Loucy (cell line): ENCODE data around the gene PNMT.

Experiments used
- H2AFZ ChIP-seq: fragments of 200-600 bp; sonication (generic); 2 replicates; pipeline ENCODE4 v1.6.0; 2016; ENCODE audit warnings: antibody characterized with exemption, mild to moderate bottlenecking, low read length, moderate library complexity
- H3F3A ChIP-seq: fragments of 200-600 bp; 2 replicates; pipeline ENCODE4 v1.6.0; 2016; ENCODE audit warnings: antibody characterized with exemption, low read depth, mild to moderate bottlenecking
- H3K27me3 ChIP-seq: fragments of 200-600 bp; sonication (generic); 2 replicates; pipeline ENCODE4 v1.6.1; 2014; ENCODE audit warnings: low read length, mild to moderate bottlenecking; ENCODE audit not compliant: insufficient read depth, poor library complexity, severe bottlenecking
- H3K36me3 ChIP-seq: fragments of 200-600 bp; sonication (generic); 2 replicates; pipeline ENCODE4 v1.6.1; 2016; ENCODE audit warnings: low read length; ENCODE audit not compliant: insufficient read depth
- H3K4me1 ChIP-seq: fragments of 200-600 bp; sonication (generic); 2 replicates; pipeline ENCODE4 v1.5.1; 2014; ENCODE audit warnings: low read length, mild to moderate bottlenecking; ENCODE audit not compliant: insufficient read depth, poor library complexity, severe bottlenecking
- H3K4me2 ChIP-seq: fragments of 200-600 bp; sonication (generic); 2 replicates; pipeline ENCODE4 v1.6.0; 2014; ENCODE audit warnings: antibody characterized with exemption, low read length, low read depth, mild to moderate bottlenecking; ENCODE audit not compliant: poor library complexity, severe bottlenecking
- H3K4me3 ChIP-seq: fragments of 200-600 bp; sonication (generic); 2 replicates; pipeline ENCODE4 v1.5.1; 2014; ENCODE audit warnings: low read length, mild to moderate bottlenecking, mixed read lengths; ENCODE audit not compliant: poor library complexity, severe bottlenecking
- H3K79me2 ChIP-seq: fragments of 200-600 bp; sonication (generic); 2 replicates; pipeline ENCODE4 v1.6.1; 2014; ENCODE audit warnings: low read length; ENCODE audit not compliant: insufficient read depth
- H3K9ac ChIP-seq: fragments of 200-600 bp; sonication (generic); 2 replicates; pipeline ENCODE4 v1.6.0; 2014; ENCODE audit warnings: mild to moderate bottlenecking, low read depth, low read length, moderate library complexity; ENCODE audit not compliant: poor library complexity, severe bottlenecking
- H3K9me2 ChIP-seq: fragments of 200-600 bp; sonication (generic); replicated peaks from 2 replicates; pipeline ENCODE4 v1.6.1; 2016; ENCODE audit warnings: low read depth, low read length, mixed read lengths
- H3K9me3 ChIP-seq: fragments of 200-600 bp; sonication (generic); 2 replicates; pipeline ENCODE4 v1.6.1; 2014; ENCODE audit warnings: mild to moderate bottlenecking, antibody characterized with exemption, low read length, low read depth; ENCODE audit not compliant: insufficient read depth
- H4K20me1 ChIP-seq: fragments of 200-600 bp; sonication (generic); 2 replicates; pipeline ENCODE4 v1.6.0; 2014; ENCODE audit warnings: antibody characterized with exemption, low read length, mild to moderate bottlenecking; ENCODE audit not compliant: insufficient read depth, poor library complexity, severe bottlenecking
- EZH2phosphoT487 ChIP-seq: fragments of 200-600 bp; IDR thresholded peaks from 2 replicates; pipeline ENCODE4 v1.6.1; 2018; ENCODE audit warnings: antibody characterized with exemption, mild to moderate bottlenecking, moderate library complexity, borderline replicate concordance
- TF ChIP-seq, protein P1 (sequence below): fragments of 200-600 bp; sonication (generic); conservative IDR thresholded peaks from 2 replicates; pipeline ENCODE4 v1.5.1; 2014; ENCODE audit warnings: mild to moderate bottlenecking, antibody characterized with exemption, low read length

PNMT gene

DNA sequence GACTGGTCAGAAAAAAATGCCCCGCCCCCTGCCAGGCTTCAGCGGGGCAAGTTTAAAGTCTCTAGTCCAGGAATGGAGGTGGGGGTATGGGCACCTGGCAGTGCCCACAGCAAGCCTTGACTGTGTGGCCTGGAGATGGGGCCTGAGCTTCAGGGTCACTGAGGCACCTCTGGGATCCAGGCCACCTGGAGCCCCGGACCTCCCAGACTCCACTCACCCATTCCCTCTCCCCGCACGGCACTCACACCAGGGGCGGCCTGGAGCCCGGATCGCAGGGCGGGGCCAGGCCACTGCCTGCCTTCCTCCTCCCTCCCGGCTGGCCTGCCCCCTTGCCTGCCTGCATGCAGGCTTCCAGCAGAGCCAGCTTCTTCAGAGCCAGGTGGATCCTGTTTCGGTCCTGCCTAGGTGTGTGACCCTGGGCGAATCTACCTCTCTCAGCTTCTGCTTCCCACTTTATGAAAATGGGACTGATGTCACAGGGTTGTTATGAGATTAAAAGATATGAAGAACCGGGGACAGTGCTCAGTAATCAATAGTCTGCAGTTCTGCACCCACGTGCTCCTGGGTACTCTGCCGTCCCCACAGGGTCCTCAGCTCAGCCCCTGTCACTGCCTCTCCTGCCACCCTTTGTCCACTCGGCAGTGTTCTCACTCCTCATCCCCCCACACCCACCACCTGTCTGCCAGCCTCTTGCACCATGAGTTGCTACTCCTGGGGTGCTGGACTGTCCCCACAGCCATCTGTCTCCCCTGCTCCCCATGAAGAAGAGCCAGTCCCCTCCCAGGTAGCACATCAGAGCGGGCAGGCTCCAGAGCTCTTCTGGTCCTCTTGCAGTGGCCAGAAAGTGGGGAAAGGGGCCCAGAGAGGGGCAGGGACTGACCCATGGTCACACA lies 4.3 kb upstream of the PNMT start:
- Histone ChIP-seq H3K4me1 (no peaks in the 10 kb centered on the region), H4K20me1 (no peaks in the 10 kb centered on the region), H3F3A (no peaks in the 10 kb centered on the region), H2AFZ (no peak overlapping the region), H3K36me3 (peaks cover 35% of the 10 kb centered on the region; the same call in 1 of the 2 replicates), H3K9ac (no peak overlapping the region), H3K4me2 (no peak overlapping the region), H3K9me2 (no peaks in the 10 kb centered on the region), H3K9me3 (no peaks in the 10 kb centered on the region), H3K79me2 (no peaks in the 10 kb centered on the region), H3K27me3 (no peaks in the 10 kb centered on the region), H3K4me3 (no peak overlapping the region)
- TF ChIP-seq EZH2phosphoT487, result no peak
- TF ChIP-seq, protein P1, sequence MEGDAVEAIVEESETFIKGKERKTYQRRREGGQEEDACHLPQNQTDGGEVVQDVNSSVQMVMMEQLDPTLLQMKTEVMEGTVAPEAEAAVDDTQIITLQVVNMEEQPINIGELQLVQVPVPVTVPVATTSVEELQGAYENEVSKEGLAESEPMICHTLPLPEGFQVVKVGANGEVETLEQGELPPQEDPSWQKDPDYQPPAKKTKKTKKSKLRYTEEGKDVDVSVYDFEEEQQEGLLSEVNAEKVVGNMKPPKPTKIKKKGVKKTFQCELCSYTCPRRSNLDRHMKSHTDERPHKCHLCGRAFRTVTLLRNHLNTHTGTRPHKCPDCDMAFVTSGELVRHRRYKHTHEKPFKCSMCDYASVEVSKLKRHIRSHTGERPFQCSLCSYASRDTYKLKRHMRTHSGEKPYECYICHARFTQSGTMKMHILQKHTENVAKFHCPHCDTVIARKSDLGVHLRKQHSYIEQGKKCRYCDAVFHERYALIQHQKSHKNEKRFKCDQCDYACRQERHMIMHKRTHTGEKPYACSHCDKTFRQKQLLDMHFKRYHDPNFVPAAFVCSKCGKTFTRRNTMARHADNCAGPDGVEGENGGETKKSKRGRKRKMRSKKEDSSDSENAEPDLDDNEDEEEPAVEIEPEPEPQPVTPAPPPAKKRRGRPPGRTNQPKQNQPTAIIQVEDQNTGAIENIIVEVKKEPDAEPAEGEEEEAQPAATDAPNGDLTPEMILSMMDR, result no peak

DNA sequence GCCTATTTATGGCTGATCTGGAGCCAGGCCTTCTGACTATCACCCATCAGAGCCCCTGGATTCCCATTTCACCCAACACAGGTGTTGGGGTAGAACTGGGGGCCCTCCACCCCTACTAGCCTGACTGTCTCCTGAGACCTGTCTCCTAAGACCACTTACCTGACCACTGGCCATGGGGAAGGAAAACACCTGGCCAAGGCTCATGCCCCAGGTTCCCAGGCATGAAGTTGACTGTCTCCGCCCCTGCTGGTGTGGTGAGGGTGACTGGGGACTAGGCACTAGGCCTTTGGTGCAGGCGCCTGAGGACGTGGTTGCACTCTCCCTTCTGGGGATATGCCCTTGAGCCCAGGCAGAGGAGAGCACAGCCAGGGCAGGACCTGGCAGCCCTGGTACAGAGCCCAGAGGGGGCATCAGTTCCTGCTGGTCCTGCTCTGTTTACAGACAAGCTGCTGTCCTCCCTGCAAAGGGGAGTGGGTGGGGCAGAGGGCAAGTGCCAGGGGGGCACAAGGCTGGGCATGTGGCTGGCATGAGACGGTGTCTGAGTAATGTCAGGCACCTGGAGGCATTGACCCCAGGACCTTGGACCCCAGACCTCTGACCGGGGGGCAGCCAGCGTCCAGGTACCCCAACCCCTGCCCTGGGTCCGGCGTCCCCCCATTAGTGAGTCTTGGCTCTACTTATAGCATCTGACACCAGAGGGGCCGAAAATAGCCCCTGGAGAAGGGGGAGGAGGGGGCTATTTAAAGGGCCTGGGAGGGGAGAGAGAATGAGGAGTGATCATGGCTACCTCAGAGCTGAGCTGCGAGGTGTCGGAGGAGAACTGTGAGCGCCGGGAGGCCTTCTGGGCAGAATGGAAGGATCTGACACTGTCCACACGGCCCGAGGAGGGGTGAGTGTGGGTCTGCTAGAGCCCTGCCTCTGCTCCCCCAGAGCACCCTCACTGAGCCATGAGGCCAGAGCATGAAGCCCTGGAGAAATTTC lies 3.4 kb upstream of the PNMT start, which contains the start of gene TCAP:
TSS of gene TCAP (plus strand) at position 769 of the 981 bp plus-strand sequence. CDS start at position 780, 11 bp downstream.
- Histone ChIP-seq H3K79me2 (no peaks in the 10 kb centered on the region), H3K4me2 (no peak within 1 kb of the TSS), H3F3A (no peaks in the 10 kb centered on the region), H3K9me3 (no peaks in the 10 kb centered on the region), H3K9ac (no peak within 1 kb of the TSS), H3K9me2 (no peaks in the 10 kb centered on the region), H3K4me3 (no peak within 1 kb of the TSS), H3K27me3 (no peaks in the 10 kb centered on the region), H3K4me1 (no peaks in the 10 kb centered on the region), H4K20me1 (no peaks in the 10 kb centered on the region), H2AFZ (no peak within 1 kb of the TSS), H3K36me3 (peaks cover 26% of the 10 kb centered on the region; the same call in 1 of the 2 replicates)
- no peak for TF ChIP-seq EZH2phosphoT487
- TF ChIP-seq, protein P1, result no peak

DNA sequence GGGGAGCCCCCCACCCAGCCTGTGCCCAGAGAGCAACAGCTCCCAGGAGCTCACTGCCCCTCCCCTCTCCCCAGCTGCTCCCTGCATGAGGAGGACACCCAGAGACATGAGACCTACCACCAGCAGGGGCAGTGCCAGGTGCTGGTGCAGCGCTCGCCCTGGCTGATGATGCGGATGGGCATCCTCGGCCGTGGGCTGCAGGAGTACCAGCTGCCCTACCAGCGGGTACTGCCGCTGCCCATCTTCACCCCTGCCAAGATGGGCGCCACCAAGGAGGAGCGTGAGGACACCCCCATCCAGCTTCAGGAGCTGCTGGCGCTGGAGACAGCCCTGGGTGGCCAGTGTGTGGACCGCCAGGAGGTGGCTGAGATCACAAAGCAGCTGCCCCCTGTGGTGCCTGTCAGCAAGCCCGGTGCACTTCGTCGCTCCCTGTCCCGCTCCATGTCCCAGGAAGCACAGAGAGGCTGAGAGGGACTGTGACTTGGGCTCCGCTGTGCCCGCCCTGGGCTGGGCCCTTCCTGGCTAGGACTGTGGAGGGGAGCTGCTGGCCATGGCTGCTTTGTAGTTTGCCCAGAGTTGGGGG lies 2.5 kb upstream of the PNMT start:
- peaks cover 18% of the 10 kb centered on the region; the same call in 1 of the 2 replicates for H3K36me3 ChIP-seq
- no peak overlapping the region for H3K9ac ChIP-seq
- no peak overlapping the region for H2AFZ ChIP-seq
- no peaks in the 10 kb centered on the region for H3K27me3 ChIP-seq
- H3K4me3 ChIP-seq, result no peak overlapping the region
- H3K4me2 ChIP-seq, result no peak overlapping the region
- H3K9me3 ChIP-seq, result no peaks in the 10 kb centered on the region
- no peaks in the 10 kb centered on the region for H3K4me1 ChIP-seq
- no peaks in the 10 kb centered on the region for H3K79me2 ChIP-seq
- no peaks in the 10 kb centered on the region for H3F3A ChIP-seq
- H3K9me2 ChIP-seq, result no peaks in the 10 kb centered on the region
- TF ChIP-seq, protein P1, result no peak
- TF ChIP-seq EZH2phosphoT487, result no peak
- no peaks in the 10 kb centered on the region for H4K20me1 ChIP-seq
